Breast epithelium (tissue), 4 donors: Measurements from ENCODE around the gene FARSB. TPM values are rescaled to one million over a fixed set of nuclear protein-coding genes. Genes with fewer than 3 reads are reported as not detected.

Source experiments
- DNase-seq, 2 donors: peaks; one replicate each; pipeline ENCODE4 v3.0.0-alpha.2; 2019; ENCODE audit warnings: low spot score in 2 of 2
- H3K27ac ChIP-seq, 2 donors: fragments of 200-600 bp; sonication (generic) in 1 of 2; one replicate each; pipeline ENCODE4 v1.5.1; 2016 to 2019; ENCODE audit warnings: mild to moderate bottlenecking in 1 of 2
- H3K27me3 ChIP-seq, 2 donors: fragments of 200-600 bp; sonication (generic) in 1 of 2; one replicate each; pipeline versions ENCODE4 v1.5.1 to v1.6.0; 2017 to 2019; ENCODE audit warnings: control low read depth in 1 of 2, mild to moderate bottlenecking in 1 of 2
- H3K36me3 ChIP-seq: fragments of 200-600 bp; one replicate; pipeline ENCODE4 v1.5.1; 2019
- H3K4me1 ChIP-seq, 2 donors: fragments of 200-600 bp; sonication (generic); one replicate each; pipeline ENCODE4 v1.5.1; 2016 to 2019; ENCODE audit warnings: control low read depth in 1 of 2
- H3K4me3 ChIP-seq, 3 donors: fragments of 200-600 bp; sonication (generic); 1 replicate in 2 of 3; 2 replicates in 1 of 3; pipeline ENCODE4 v1.5.1; 2016 to 2019; ENCODE audit warnings: mild to moderate bottlenecking in 3 of 3, moderate library complexity in 2 of 3
- H3K9me3 ChIP-seq, 2 donors: fragments of 200-600 bp; sonication (generic) in 1 of 2; one replicate each; pipeline ENCODE4 v1.5.1; 2016 to 2019; ENCODE audit warnings: control low read depth in 1 of 2
- CTCF ChIP-seq, 3 donors: fragments of 450-650 bp; IDR thresholded peaks; one replicate each; pipeline ENCODE4 v1.5.1; 2016 to 2017; ENCODE audit warnings: antibody characterized with exemption in 3 of 3, mild to moderate bottlenecking in 3 of 3, moderate library complexity in 3 of 3
- POLR2A ChIP-seq: fragments of 450-650 bp; IDR thresholded peaks from one replicate; pipeline ENCODE4 v1.6.1; 2016; ENCODE audit warnings: antibody characterized with exemption, mild to moderate bottlenecking, moderate library complexity
- POLR2AphosphoS5 ChIP-seq, 3 donors: sonication (generic); formaldehyde crosslinking; IDR thresholded peaks; one replicate each; pipeline ENCODE4 v1.6.1; 2017; ENCODE audit warnings: antibody characterized with exemption in 3 of 3
- intact Hi-C: fragments of 100-400 bp; cut with DNase I; formaldehyde crosslinking; loops from one replicate; pipeline ENCODE4 v1.15.1; 2023; ENCODE audit warnings: low total_unique reads
- total RNA-seq, 3 donors: library from RNA; depleted of rRNA; stranded (reverse); fragments of >200 nt; gene quantifications; one replicate each; pipeline ENCODE4 v1.1.0, GENCODE V29; 2016

Gene FARSB
- total RNA-seq, 3 donors from 2014 or later, result 11.8 to 19.0 (median 18.7) TPM

- H3K4me3 ChIP-seq, result no peak overlapping the region
- no peak for DNase-seq
- no peak overlapping the region for H3K27ac ChIP-seq
- H3K9me3 ChIP-seq, result no peaks in the 10 kb centered on the region
- no peaks in the 10 kb centered on the region for H3K27me3 ChIP-seq
- intact Hi-C loops, result no loop called here
- no peaks in the 10 kb centered on the region for H3K36me3 ChIP-seq
- H3K4me1 ChIP-seq, result no peaks in the 10 kb centered on the region
- TF ChIP-seq POLR2A (no peak), POLR2AphosphoS5 (IDR thresholded peaks at IDR 0.05) (no peak), CTCF (IDR thresholded peaks at IDR 0.05) (no peak)
Measured at GRCh38 chr2:222609381-222609780, 46.5 kb downstream of the FARSB start.

GRCh38 chr2:222608081-222608480 lies 47.8 kb downstream of the FARSB start:
- Histone ChIP-seq H3K4me3 (no peak overlapping the region), H3K4me1 (no peaks in the 10 kb centered on the region), H3K9me3 (no peaks in the 10 kb centered on the region), H3K27ac (no peak overlapping the region), H3K27me3 (no peaks in the 10 kb centered on the region), H3K36me3 (no peaks in the 10 kb centered on the region)
- intact Hi-C loops, result no loop called here
- TF ChIP-seq CTCF (IDR thresholded peaks at IDR 0.05) (no peak), POLR2A (no peak), POLR2AphosphoS5 (IDR thresholded peaks at IDR 0.05) (no peak)
- DNase-seq, result no peak

- Histone ChIP-seq H3K4me1 (no peaks in the 10 kb centered on the region), H3K27me3 (no peaks in the 10 kb centered on the region), H3K27ac (no peak overlapping the region), H3K36me3 (no peaks in the 10 kb centered on the region), H3K9me3 (no peaks in the 10 kb centered on the region), H3K4me3 (no peak overlapping the region)
- no peak for DNase-seq
- no peak for TF ChIP-seq POLR2A
- TF ChIP-seq CTCF (IDR thresholded peaks at IDR 0.05), result no peak
- no peak for TF ChIP-seq POLR2AphosphoS5 (IDR thresholded peaks at IDR 0.05)
- intact Hi-C loops, result no loop called here
Measured at GRCh38 chr2:222606306-222606705, 49.6 kb downstream of the FARSB start.

GRCh38 chr2:222604749-222605515 lies 51.0 kb downstream of the FARSB start:
- H3K36me3 ChIP-seq, result no peaks in the 10 kb centered on the region
- no peak overlapping the region for H3K4me3 ChIP-seq
- no peak for TF ChIP-seq POLR2AphosphoS5 (IDR thresholded peaks at IDR 0.05)
- TF ChIP-seq POLR2A, result no peak
- TF ChIP-seq CTCF (IDR thresholded peaks at IDR 0.05), result no peak
- H3K9me3 ChIP-seq, result no peaks in the 10 kb centered on the region
- no peak overlapping the region for H3K27ac ChIP-seq
- H3K4me1 ChIP-seq, result no peaks in the 10 kb centered on the region
- intact Hi-C loops, result no loop called here
- H3K27me3 ChIP-seq, result no peaks in the 10 kb centered on the region
- DNase-seq, result no peak

- TF ChIP-seq POLR2AphosphoS5 (IDR thresholded peaks at IDR 0.05) (no peak), POLR2A (no peak), CTCF (IDR thresholded peaks at IDR 0.05) (no peak)
- DNase-seq, result no peak
- H3K9me3 ChIP-seq, result no peaks in the 10 kb centered on the region
- H3K4me3 ChIP-seq, result no peak overlapping the region
- H3K27me3 ChIP-seq, result no peaks in the 10 kb centered on the region
- H3K36me3 ChIP-seq, result no peaks in the 10 kb centered on the region
- intact Hi-C loops, result no loop called here
- no peaks in the 10 kb centered on the region for H3K4me1 ChIP-seq
- H3K27ac ChIP-seq, result no peak overlapping the region
Measured at GRCh38 chr2:222603501-222603900, 52.4 kb downstream of the FARSB start.
